ENCODE measurements around the gene GNG11.

The GNG11 gene

DNA sequence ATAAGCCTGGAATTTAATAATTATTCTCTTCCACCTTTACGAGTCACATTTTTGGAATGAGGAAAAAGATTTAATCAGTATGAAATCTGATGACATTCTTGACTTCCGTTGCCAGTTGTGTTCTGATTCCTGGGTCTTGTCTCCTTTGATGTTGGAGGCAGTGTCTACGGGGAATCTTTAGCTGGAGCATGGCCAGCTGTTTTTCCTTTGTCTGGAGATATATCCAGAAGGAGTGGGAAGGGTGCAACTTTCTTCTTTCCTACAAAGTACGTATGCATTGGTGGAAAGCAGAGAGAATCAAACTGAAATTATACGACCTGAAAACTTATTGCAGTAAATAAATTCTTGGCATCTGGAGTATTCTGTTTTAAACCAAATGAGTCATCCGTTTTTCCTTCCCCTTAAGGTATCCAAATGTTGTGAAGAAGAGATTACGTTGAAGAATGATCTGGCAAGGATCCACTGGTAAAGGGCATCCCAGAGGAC lies 6.9 kb upstream of the GNG11 start:
- no peak for TF ChIP-seq FOXP2 (optimal IDR thresholded peaks at IDR 0.05; ENCODE audit: borderline replicate concordance, extremely low read depth, extremely low read length, insufficient read depth)
- TF ChIP-seq, protein P1, sequence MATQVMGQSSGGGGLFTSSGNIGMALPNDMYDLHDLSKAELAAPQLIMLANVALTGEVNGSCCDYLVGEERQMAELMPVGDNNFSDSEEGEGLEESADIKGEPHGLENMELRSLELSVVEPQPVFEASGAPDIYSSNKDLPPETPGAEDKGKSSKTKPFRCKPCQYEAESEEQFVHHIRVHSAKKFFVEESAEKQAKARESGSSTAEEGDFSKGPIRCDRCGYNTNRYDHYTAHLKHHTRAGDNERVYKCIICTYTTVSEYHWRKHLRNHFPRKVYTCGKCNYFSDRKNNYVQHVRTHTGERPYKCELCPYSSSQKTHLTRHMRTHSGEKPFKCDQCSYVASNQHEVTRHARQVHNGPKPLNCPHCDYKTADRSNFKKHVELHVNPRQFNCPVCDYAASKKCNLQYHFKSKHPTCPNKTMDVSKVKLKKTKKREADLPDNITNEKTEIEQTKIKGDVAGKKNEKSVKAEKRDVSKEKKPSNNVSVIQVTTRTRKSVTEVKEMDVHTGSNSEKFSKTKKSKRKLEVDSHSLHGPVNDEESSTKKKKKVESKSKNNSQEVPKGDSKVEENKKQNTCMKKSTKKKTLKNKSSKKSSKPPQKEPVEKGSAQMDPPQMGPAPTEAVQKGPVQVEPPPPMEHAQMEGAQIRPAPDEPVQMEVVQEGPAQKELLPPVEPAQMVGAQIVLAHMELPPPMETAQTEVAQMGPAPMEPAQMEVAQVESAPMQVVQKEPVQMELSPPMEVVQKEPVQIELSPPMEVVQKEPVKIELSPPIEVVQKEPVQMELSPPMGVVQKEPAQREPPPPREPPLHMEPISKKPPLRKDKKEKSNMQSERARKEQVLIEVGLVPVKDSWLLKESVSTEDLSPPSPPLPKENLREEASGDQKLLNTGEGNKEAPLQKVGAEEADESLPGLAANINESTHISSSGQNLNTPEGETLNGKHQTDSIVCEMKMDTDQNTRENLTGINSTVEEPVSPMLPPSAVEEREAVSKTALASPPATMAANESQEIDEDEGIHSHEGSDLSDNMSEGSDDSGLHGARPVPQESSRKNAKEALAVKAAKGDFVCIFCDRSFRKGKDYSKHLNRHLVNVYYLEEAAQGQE (IDR thresholded peaks at IDR 0.05; ENCODE audit: insufficient read depth in 1 of 2, low read depth in 2 of 2, low read length in 2 of 2): no peak
- no peak for TF ChIP-seq TAF1 (IDR thresholded peaks at IDR 0.05; ENCODE audit: borderline replicate concordance, insufficient read depth, low read length)
- TF ChIP-seq POLR2AphosphoS5 (IDR thresholded peaks at IDR 0.05; ENCODE audit: low read depth, low read length): no peak
- no peak for TF ChIP-seq SIN3A (IDR thresholded peaks at IDR 0.05; ENCODE audit: borderline replicate concordance, insufficient read depth, low read length)

DNA sequence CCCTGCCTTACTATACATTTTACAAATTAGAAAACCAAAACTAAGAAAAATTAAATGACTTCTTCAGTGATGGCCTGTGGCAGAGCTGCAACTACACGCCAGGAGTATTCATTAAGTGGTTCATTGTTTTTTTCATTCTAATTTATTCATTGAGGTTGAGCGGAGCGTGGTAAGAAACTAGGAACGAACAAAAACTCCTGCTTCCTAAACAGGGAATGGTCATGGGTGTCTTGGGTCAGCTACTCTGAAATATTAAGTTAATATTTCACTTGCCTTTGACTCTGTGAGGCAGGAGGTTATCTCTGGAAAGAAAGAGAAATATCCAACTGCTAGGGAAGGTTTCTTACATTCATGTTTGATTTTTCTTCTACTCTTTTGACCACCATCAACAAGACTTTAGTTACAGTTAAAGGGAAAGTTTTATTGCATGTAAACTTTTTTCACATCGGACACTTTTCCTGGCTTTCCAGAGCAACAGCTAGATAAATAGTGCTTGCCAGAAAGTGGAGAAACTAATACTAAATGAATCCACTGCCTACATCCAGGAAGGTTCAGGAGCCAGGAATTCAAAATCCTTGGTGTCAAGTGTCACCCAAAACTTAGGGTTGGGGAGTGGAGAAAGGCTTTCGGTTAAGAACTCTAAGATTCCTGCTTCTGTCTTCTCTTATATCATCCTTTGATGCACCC lies 896 bp upstream of the GNG11 start:
- no peak for TF ChIP-seq FOXP2 (optimal IDR thresholded peaks at IDR 0.05; ENCODE audit: borderline replicate concordance, extremely low read depth, extremely low read length, insufficient read depth)
- no peak for TF ChIP-seq TAF1 (IDR thresholded peaks at IDR 0.05; ENCODE audit: borderline replicate concordance, insufficient read depth, low read length)
- TF ChIP-seq SIN3A (IDR thresholded peaks at IDR 0.05; ENCODE audit: borderline replicate concordance, insufficient read depth, low read length): no peak
- TF ChIP-seq, protein P1 (IDR thresholded peaks at IDR 0.05; ENCODE audit: insufficient read depth in 1 of 2, low read depth in 2 of 2, low read length in 2 of 2): no peak
- no peak for TF ChIP-seq POLR2AphosphoS5 (IDR thresholded peaks at IDR 0.05; ENCODE audit: low read depth, low read length)

DNA sequence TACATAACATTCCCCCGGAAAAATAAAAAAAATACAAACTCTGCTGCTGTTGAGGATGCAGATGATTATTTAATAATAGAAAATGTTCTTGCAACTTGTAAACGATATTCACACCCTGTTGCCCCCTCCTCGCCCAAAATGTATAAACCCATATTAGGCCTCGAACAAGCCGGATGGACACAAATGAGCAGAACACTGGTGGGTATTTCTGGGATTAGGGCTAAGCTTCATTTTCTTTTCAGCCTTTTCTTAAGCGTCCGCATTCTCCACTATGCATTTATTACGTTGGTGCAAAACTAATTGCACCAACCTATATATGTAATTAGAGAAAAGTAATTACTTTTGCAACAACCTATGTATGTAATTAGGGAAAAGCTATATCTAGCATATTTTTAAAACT lies 349 bp upstream of the GNG11 start:
- TF ChIP-seq, protein P1 (IDR thresholded peaks at IDR 0.05; ENCODE audit: insufficient read depth in 1 of 2, low read depth in 2 of 2, low read length in 2 of 2): no peak
- TF ChIP-seq POLR2AphosphoS5 (IDR thresholded peaks at IDR 0.05; ENCODE audit: low read depth, low read length): no peak
- no peak for TF ChIP-seq FOXP2 (optimal IDR thresholded peaks at IDR 0.05; ENCODE audit: borderline replicate concordance, extremely low read depth, extremely low read length, insufficient read depth)
- TF ChIP-seq TAF1 (IDR thresholded peaks at IDR 0.05; ENCODE audit: borderline replicate concordance, insufficient read depth, low read length): no peak

DNA sequence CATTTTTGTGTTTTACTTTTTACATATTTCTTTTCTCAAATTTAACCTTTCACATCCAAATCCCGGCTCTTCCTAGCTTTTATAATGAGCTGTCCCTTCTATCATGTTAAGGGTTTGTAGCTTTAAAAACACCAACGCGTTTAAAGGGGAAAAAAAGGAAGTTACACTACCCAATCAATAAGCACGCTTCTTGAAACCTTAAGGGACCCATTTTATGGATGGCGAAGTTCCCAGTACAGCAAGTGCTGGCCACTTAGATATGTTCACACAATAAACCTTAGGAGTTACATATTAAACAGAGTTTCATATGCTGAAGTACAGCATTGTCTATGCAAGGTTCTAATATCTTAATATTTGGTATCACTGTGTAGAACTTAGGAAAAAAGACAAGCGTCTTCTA lies 1.8 kb downstream of the GNG11 start:
- TF ChIP-seq SIN3A (IDR thresholded peaks at IDR 0.05; ENCODE audit: borderline replicate concordance, insufficient read depth, low read length) (no peak), POLR2AphosphoS5 (IDR thresholded peaks at IDR 0.05; ENCODE audit: low read depth, low read length) (no peak), FOXP2 (optimal IDR thresholded peaks at IDR 0.05; ENCODE audit: borderline replicate concordance, extremely low read depth, extremely low read length, insufficient read depth) (no peak), TAF1 (IDR thresholded peaks at IDR 0.05; ENCODE audit: borderline replicate concordance, insufficient read depth, low read length) (no peak)
- TF ChIP-seq, protein P1 (IDR thresholded peaks at IDR 0.05; ENCODE audit: insufficient read depth in 1 of 2, low read depth in 2 of 2, low read length in 2 of 2): no peak
